H1 (cell line): ENCODE results near the gene OGFOD3. TPM values are rescaled to one million over a fixed set of nuclear protein-coding genes. Genes with fewer than 3 reads are reported as not detected.
A peak's percentile ranks its signal among the peaks of the same experiment; 100 is the strongest.

Source experiments
- CTCF ChIA-PET: fragments of 300-600 bp; sonication (Branson Sonifier 250); formaldehyde crosslinking; loops from one replicate; lab custom pipeline; 2021; ENCODE audit not compliant: partially characterized antibody; lab: Charles Lee
- POLR2A ChIA-PET: fragments of 300-600 bp; sonication (Branson Sonifier 250); formaldehyde crosslinking; loops from one replicate; lab custom pipeline; 2021; ENCODE audit warnings: inconsistent platforms; ENCODE audit not compliant: partially characterized antibody; lab: Charles Lee
- DNase-seq, 2 experiments: peaks; one replicate each; pipeline versions ENCODE4 v3.0.0 to v3.0.0-alpha.2; 2010 to 2022; ENCODE audit warnings: low spot score in 2 of 2, low read depth in 1 of 2, mixed read lengths in 1 of 2
- FAIRE-seq: peaks from 2 replicates; lab custom pipeline; 2011; peaks lifted over from hg19 to GRCh38; lab: Jason Lieb, UNC
- H2AFZ ChIP-seq: 2 replicates; pipeline ENCODE4 v1.8.1; 2012; ENCODE audit warnings: low read length, inconsistent platforms
- H2AK5ac ChIP-seq: 2 replicates; pipeline ENCODE4 v1.6.1; 2013; ENCODE audit warnings: low read depth, low read length
- H2BK120ac ChIP-seq: replicated peaks from 2 replicates; pipeline ENCODE3; 2013; ENCODE audit warnings: low read depth, low read length, inconsistent platforms
- H2BK12ac ChIP-seq: 2 replicates; pipeline ENCODE4 v1.6.1; 2013; ENCODE audit warnings: low read depth, low read length
- H2BK15ac ChIP-seq: 2 replicates; pipeline ENCODE4 v1.6.1; 2013; ENCODE audit warnings: low read length
- H2BK20ac ChIP-seq: 2 replicates; pipeline ENCODE4 v1.6.1; 2013; ENCODE audit warnings: low read length
- H2BK5ac ChIP-seq: 2 replicates; pipeline ENCODE4 v1.6.1; 2013; ENCODE audit warnings: low read depth, low read length
- H3K14ac ChIP-seq: 2 replicates; pipeline ENCODE4 v1.6.1; 2013; ENCODE audit warnings: inconsistent platforms; ENCODE audit not compliant: insufficient read length
- H3K18ac ChIP-seq: 2 replicates; pipeline ENCODE4 v1.6.1; 2013; ENCODE audit warnings: low read length; ENCODE audit errors: extremely low read depth
- H3K23ac ChIP-seq: 2 replicates; pipeline ENCODE4 v1.6.1; 2013; ENCODE audit warnings: inconsistent platforms; ENCODE audit not compliant: insufficient read length
- H3K23me2 ChIP-seq: 2 replicates; pipeline ENCODE4 v1.6.1; 2013; ENCODE audit warnings: low read depth, low read length
- H3K27ac ChIP-seq: 2 replicates; pipeline ENCODE4 v1.6.1; 2011; ENCODE audit warnings: low read depth, low read length, inconsistent platforms
- H3K27me3 ChIP-seq, 4 experiments: replicated peaks in 1 of 4; 1 replicate in 1 of 4; 2 replicates in 3 of 4; pipeline versions ENCODE4 v1.6.1 to v1.8.1; 2011 to 2013; ENCODE audit warnings: low read length in 3 of 4, mild to moderate bottlenecking in 3 of 4, inconsistent platforms in 2 of 4, mixed read lengths in 2 of 4, moderate library complexity in 1 of 4; ENCODE audit not compliant: control insufficient read depth in 3 of 4, insufficient read depth in 3 of 4; ENCODE audit errors: extremely low read depth in 1 of 4
- H3K36me3 ChIP-seq, 4 experiments: 2 replicates each; pipeline versions ENCODE4 v1.6.1 to v1.8.1; 2011 to 2013; ENCODE audit warnings: mild to moderate bottlenecking in 4 of 4, low read length in 3 of 4, moderate library complexity in 2 of 4, control low read depth in 1 of 4, inconsistent platforms in 1 of 4; ENCODE audit not compliant: insufficient read depth in 4 of 4, control insufficient read depth in 2 of 4
- H3K4ac ChIP-seq: replicated peaks from 2 replicates; pipeline ENCODE3; 2013; ENCODE audit warnings: low read length, low read depth, mixed read lengths, inconsistent platforms; ENCODE audit not compliant: insufficient read length
- H3K4me1 ChIP-seq, 4 experiments: replicated peaks in 1 of 4; 1 replicate in 1 of 4; 2 replicates in 3 of 4; pipeline versions ENCODE4 v1.6.1 to v1.8.1; 2011 to 2013; ENCODE audit warnings: low read length in 3 of 4, inconsistent platforms in 2 of 4, mixed read lengths in 1 of 4; ENCODE audit not compliant: insufficient read depth in 4 of 4, control insufficient read depth in 3 of 4
- H3K4me2 ChIP-seq, 2 experiments: 2 replicates each; pipeline versions ENCODE4 v1.6.1 to v1.8.1; 2011 to 2013; ENCODE audit warnings: low read depth in 2 of 2, low read length in 2 of 2, control low read depth in 1 of 2, inconsistent platforms in 1 of 2, mild to moderate bottlenecking in 1 of 2; ENCODE audit not compliant: insufficient read depth in 1 of 2
- H3K4me3 ChIP-seq, 4 experiments: fragments of 200-600, 300-600 bp in 1 of 4; sonication (generic), shearing (Covaris generic), sonication (Bioruptor Twin) in 1 of 4; 2 replicates each; pipeline versions ENCODE4 v1.5.1 to v1.8.1; 2011 to 2016; ENCODE audit warnings: low read length in 4 of 4, low read depth in 3 of 4, control low read depth in 2 of 4, inconsistent platforms in 2 of 4, mild to moderate bottlenecking in 2 of 4, mixed read lengths in 1 of 4, moderate library complexity in 1 of 4; ENCODE audit not compliant: insufficient read depth in 2 of 4; ENCODE audit errors: extremely low read depth in 1 of 4
- H3K56ac ChIP-seq: replicated peaks from 2 replicates; pipeline ENCODE3; 2013; ENCODE audit warnings: low read depth, mild to moderate bottlenecking, mixed read lengths, low read length, inconsistent platforms; ENCODE audit not compliant: insufficient read length
- H3K79me1 ChIP-seq: 2 replicates; pipeline ENCODE4 v1.6.1; 2013; ENCODE audit warnings: low read depth, low read length, control low read depth
- H3K79me2 ChIP-seq, 2 experiments: 2 replicates each; pipeline versions ENCODE4 v1.6.1 to v1.8.1; 2012 to 2013; ENCODE audit warnings: low read length in 2 of 2, mild to moderate bottlenecking in 2 of 2, inconsistent platforms in 1 of 2; ENCODE audit not compliant: insufficient read depth in 2 of 2, control insufficient read depth in 1 of 2
- H3K9ac ChIP-seq, 4 experiments: replicated peaks in 1 of 4; 1 replicate in 1 of 4; 2 replicates in 3 of 4; pipeline versions ENCODE4 v1.6.1 to v1.8.1; 2011 to 2013; ENCODE audit warnings: low read depth in 3 of 4, low read length in 3 of 4, control low read depth in 2 of 4, mild to moderate bottlenecking in 2 of 4, moderate library complexity in 2 of 4, inconsistent platforms in 1 of 4; ENCODE audit errors: extremely low read depth in 1 of 4
- H3K9me3 ChIP-seq, 2 experiments: 2 replicates each; pipeline versions ENCODE4 v1.6.1 to v1.8.1; 2012 to 2013; ENCODE audit warnings: mild to moderate bottlenecking in 2 of 2, moderate library complexity in 2 of 2, control low read depth in 1 of 2, inconsistent platforms in 1 of 2, low read depth in 1 of 2, low read length in 1 of 2, mixed read lengths in 1 of 2; ENCODE audit not compliant: insufficient read depth in 2 of 2
- H4K20me1 ChIP-seq, 2 experiments: replicated peaks in 1 of 2; 2 replicates each; pipeline versions ENCODE3 to v1.8.1; 2011 to 2013; ENCODE audit warnings: inconsistent platforms in 2 of 2, low read length in 2 of 2, mild to moderate bottlenecking in 1 of 2; ENCODE audit not compliant: insufficient read depth in 2 of 2, control insufficient read depth in 1 of 2
- H4K5ac ChIP-seq: 2 replicates; pipeline ENCODE4 v1.6.1; 2013; ENCODE audit warnings: low read length, low read depth, mixed read lengths, inconsistent platforms; ENCODE audit not compliant: insufficient read length
- H4K8ac ChIP-seq: 2 replicates; pipeline ENCODE4 v1.8.0; 2013; ENCODE audit warnings: mild to moderate bottlenecking, moderate library complexity, low read length, inconsistent platforms; ENCODE audit not compliant: insufficient read depth; ENCODE audit errors: extremely low read depth
- H4K91ac ChIP-seq: replicated peaks from 2 replicates; pipeline ENCODE3; 2013; ENCODE audit warnings: low read length, mixed read lengths, inconsistent platforms; ENCODE audit not compliant: insufficient read length
- BRCA1 ChIP-seq: IDR thresholded peaks from 2 replicates; pipeline ENCODE4 v1.6.1; 2012; ENCODE audit warnings: low read depth, low read length, improper control_type of control experiment
- CHD2 ChIP-seq: IDR thresholded peaks from 2 replicates; pipeline ENCODE4 v1.6.1; 2012; ENCODE audit warnings: low read length, improper control_type of control experiment
- CREB1 ChIP-seq: IDR thresholded peaks from 2 replicates; pipeline ENCODE4 v1.6.1; 2012; ENCODE audit warnings: inconsistent platforms
- EGR1 ChIP-seq: IDR thresholded peaks from 2 replicates; pipeline ENCODE4 v1.6.1; 2011; ENCODE audit warnings: low read depth, low read length, borderline replicate concordance
- EP300 ChIP-seq, 2 experiments: IDR thresholded peaks; 1 replicate in 1 of 2; 2 replicates in 1 of 2; pipeline ENCODE4 v1.6.1; 2011 to 2012; ENCODE audit warnings: low read depth in 2 of 2, low read length in 2 of 2, mild to moderate bottlenecking in 2 of 2, borderline replicate concordance in 1 of 2, inconsistent platforms in 1 of 2, moderate library complexity in 1 of 2
- GTF2F1 ChIP-seq: IDR thresholded peaks from 2 replicates; pipeline ENCODE4 v1.6.1; 2012; ENCODE audit warnings: low read depth, low read length, improper control_type of control experiment, borderline replicate concordance
- MAX ChIP-seq: IDR thresholded peaks from 2 replicates; pipeline ENCODE4 v1.6.1; 2012; ENCODE audit warnings: inconsistent platforms
- NANOG ChIP-seq: IDR thresholded peaks from 2 replicates; pipeline ENCODE4 v1.6.1; 2011; ENCODE audit warnings: low read length, low read depth, mild to moderate bottlenecking, inconsistent platforms; ENCODE audit not compliant: insufficient read depth, poor library complexity, severe bottlenecking
- NRF1 ChIP-seq: IDR thresholded peaks from 2 replicates; pipeline ENCODE4 v1.6.1; 2011; ENCODE audit warnings: mild to moderate bottlenecking, low read depth, low read length, improper control_type of control experiment
- TAF1 ChIP-seq: IDR thresholded peaks from 2 replicates; pipeline ENCODE4 v1.6.1; 2011; ENCODE audit warnings: mild to moderate bottlenecking, low read depth, low read length
- TBP ChIP-seq: IDR thresholded peaks from 2 replicates; pipeline ENCODE4 v1.6.1; 2011; ENCODE audit warnings: low read depth, low read length, improper control_type of control experiment
- TEAD4 ChIP-seq: IDR thresholded peaks from 2 replicates; pipeline ENCODE4 v1.6.1; 2012; ENCODE audit warnings: low read depth, low read length, inconsistent platforms, mixed read lengths
- YY1 ChIP-seq: IDR thresholded peaks from 2 replicates; pipeline ENCODE4 v1.6.1; 2011; ENCODE audit warnings: low read depth, mild to moderate bottlenecking, low read length
- WGBS, 2 experiments: shearing (Covaris generic) in 1 of 2; methylation state at CpG; one replicate each; pipeline versions ENCODE4 v1.1.6 to v1.1.7; 2013 to 2015; ENCODE audit warnings: low lambda C conversion rate in 2 of 2, mixed read lengths in 2 of 2, inconsistent platforms in 1 of 2, low coverage in 1 of 2, missing lambda C conversion rate in 1 of 2; ENCODE audit not compliant: insufficient replicate concordance in 2 of 2, insufficient coverage in 1 of 2, insufficient read length in 1 of 2; ENCODE audit errors: extremely low coverage in 1 of 2, missing lambda C conversion rate in 1 of 2; 5-methylcytosine and 5-hydroxymethylcytosine counted together
- polyA plus RNA-seq, 7 experiments: library from polyadenylated mRNA; depleted of rRNA in 3 of 7; stranded (reverse) in 5 of 7; unstranded in 2 of 7; fragments of >200 nt in 5 of 7; fragments of 200-250 nt in 2 of 7; gene quantifications; 1 replicate in 5 of 7; 2 replicates in 1 of 7; 4 replicates in 1 of 7; pipeline versions ENCODE4 v1.2.1 to v1.2.3, GENCODE V29; 2011 to 2013; ENCODE audit warnings: missing spikeins in 2 of 7, mixed read lengths in 2 of 7
- total RNA-seq: library from RNA; stranded (reverse); fragmentation: NEBNext Ultra II Directional; extraction: Animal tissue kit (Norgen Biotek cat#: 25700); gene quantifications from 2 replicates; pipeline ENCODE4 v1.2.1, GENCODE V29; 2021

OGFOD3 gene
- total and polyA plus RNA-seq, 2 of the 8 experiments (the other 6 are each of a cell fraction or from before 2014, with no cell fraction given): 21.1 to 21.8 TPM

GRCh38 chr17:82355770-82356427, 62.5 kb downstream of the OGFOD3 start:
- no peak overlapping the region for H3K14ac ChIP-seq
- WGBS, 2 experiments: 89% methylated on average over 11 of the region's 11 CpGs; no CpG with 5 or more reads in 1 of the 2 experiments
- H3K27ac ChIP-seq: no peak overlapping the region
- H3K79me2 ChIP-seq: no peaks in the 10 kb centered on the region
- CTCF ChIA-PET: interaction anchor here (0.6 to 2.5 kb wide), 9 partner anchors 10 to 192 kb away, joined by 3 to 15 read pairs (median 3); partner anchors contain the start of gene UTS2R
- H3K18ac ChIP-seq: no peak overlapping the region
- no peak overlapping the region for H2BK20ac ChIP-seq
- H2BK15ac ChIP-seq: no peak overlapping the region
- H3K56ac ChIP-seq: no peak overlapping the region
- H3K4ac ChIP-seq: no peak overlapping the region
- H3K36me3 ChIP-seq: no peaks in the 10 kb centered on the region
- H4K5ac ChIP-seq: no peak overlapping the region
- H2BK120ac ChIP-seq: no peak overlapping the region
- H4K91ac ChIP-seq: no peak overlapping the region
- H2AK5ac ChIP-seq: no peak overlapping the region
- no peak overlapping the region for H2BK5ac ChIP-seq
- no peak for FAIRE-seq
- no peaks in the 10 kb centered on the region for H3K23me2 ChIP-seq
- H3K23ac ChIP-seq: no peak overlapping the region
- peaks cover 0 to 6% (median 5%) of the 10 kb centered on the region in 4 experiments; a peak in 5 of 7 replicates for H3K4me1 ChIP-seq
- H4K20me1 ChIP-seq: no peaks in the 10 kb centered on the region
- no peaks in the 10 kb centered on the region; the same call in 1 of the 2 replicates for H3K79me1 ChIP-seq
- H2BK12ac ChIP-seq: 0 out of 2 replicates have a peak overlapping the region, but pooled peaks have one; percentile 19
- H2AFZ ChIP-seq: no peak overlapping the region
- peaks cover 0 to 3% (median 1%) of the 10 kb centered on the region in 4 experiments; a peak in 3 of 7 replicates for H3K27me3 ChIP-seq
- peak overlapping the region; percentile 45; the same call in 1 of the 2 replicates for H4K8ac ChIP-seq
- no peak overlapping the region for H3K4me3 ChIP-seq
- H3K9me3 ChIP-seq: no peaks in the 10 kb centered on the region
- no peak overlapping the region for H3K4me2 ChIP-seq
- no peak overlapping the region for H3K9ac ChIP-seq
- POLR2A ChIA-PET: no interaction called here
- no peak for DNase-seq
- no peak for TF ChIP-seq EGR1
- no peak for TF ChIP-seq TBP
- no peak for TF ChIP-seq MAX
- TF ChIP-seq GTF2F1: no peak
- TF ChIP-seq CHD2: no peak
- TF ChIP-seq BRCA1: no peak
- no peak for TF ChIP-seq YY1
- TF ChIP-seq EP300 (IDR thresholded peaks at IDR 0.05; ENCODE audit: borderline replicate concordance in 1 of 2, low read depth in 2 of 2, low read length in 2 of 2): no peak
- no peak for TF ChIP-seq TAF1
- no peak for TF ChIP-seq NANOG
- TF ChIP-seq CREB1: no peak
- no peak for TF ChIP-seq TEAD4
- TF ChIP-seq NRF1: no peak
